CD4-positive, alpha-beta memory T cell (primary cell): ENCODE results near the gene NPAS2. TPM values are rescaled to one million over a fixed set of nuclear protein-coding genes. Genes with fewer than 3 reads are reported as not detected.

ENCODE experiments used
- CTCF ChIA-PET: fragments of 350-600 bp; sonication (Branson Sonifier 250); formaldehyde crosslinking; loops from one replicate; lab custom pipeline; 2021; ENCODE audit warnings: inconsistent platforms; ENCODE audit not compliant: partially characterized antibody; lab: Charles Lee
- POLR2A ChIA-PET: fragments of 350-600 bp; sonication (Branson Sonifier 250); formaldehyde crosslinking; loops from one replicate; lab custom pipeline; 2021; ENCODE audit not compliant: partially characterized antibody; lab: Charles Lee
- DNase-seq, 5 donors: peaks; one replicate each; pipeline versions ENCODE4 v3.0.0 to v3.0.0-alpha.2; 2020 to 2022; ENCODE audit warnings: mixed read lengths in 1 of 5
- H3K27ac ChIP-seq: one replicate; pipeline ENCODE4 v1.7.0; 2013; ENCODE audit warnings: low read depth, low read length
- H3K27me3 ChIP-seq: 2 replicates; pipeline ENCODE4 v1.7.0; 2013; ENCODE audit warnings: mild to moderate bottlenecking, low read length, moderate library complexity; ENCODE audit not compliant: insufficient read depth
- H3K36me3 ChIP-seq: 2 replicates; pipeline ENCODE4 v1.7.0; 2013; ENCODE audit warnings: mild to moderate bottlenecking, low read length, moderate library complexity; ENCODE audit not compliant: insufficient read depth
- H3K4me1 ChIP-seq: 2 replicates; pipeline ENCODE4 v1.7.0; 2013; ENCODE audit warnings: mild to moderate bottlenecking, low read length, moderate library complexity; ENCODE audit not compliant: insufficient read depth
- H3K4me3 ChIP-seq, 2 donors: one replicate each; pipeline ENCODE4 v1.7.0; 2013; ENCODE audit warnings: low read length in 2 of 2, mild to moderate bottlenecking in 1 of 2
- H3K9me3 ChIP-seq, 2 donors: one replicate each; pipeline ENCODE4 v1.7.0; 2013; ENCODE audit warnings: low read length in 2 of 2, control low read depth in 1 of 2; ENCODE audit not compliant: control insufficient read depth in 1 of 2
- H3K27ac Mint-ChIP-seq, 7 donors: one replicate each; pipeline ENCODE4 v1.8.0; 2020 to 2021; ENCODE audit warnings: mixed read lengths in 7 of 7, mild to moderate bottlenecking in 6 of 7, inconsistent platforms in 3 of 7, moderate library complexity in 3 of 7
- H3K27me3 Mint-ChIP-seq, 2 donors: one replicate each; pipeline ENCODE4 v1.8.0; 2020 to 2021; ENCODE audit warnings: mixed read lengths in 2 of 2
- H3K36me3 Mint-ChIP-seq, 2 donors: one replicate each; pipeline ENCODE4 v1.8.0; 2020 to 2021; ENCODE audit warnings: mixed read lengths in 2 of 2, inconsistent platforms in 1 of 2, mild to moderate bottlenecking in 1 of 2
- H3K4me1 Mint-ChIP-seq, 4 donors: one replicate each; pipeline ENCODE4 v1.8.0; 2020 to 2021; ENCODE audit warnings: mixed read lengths in 4 of 4, mild to moderate bottlenecking in 1 of 4
- H3K4me3 Mint-ChIP-seq, 8 donors: one replicate each; pipeline ENCODE4 v1.8.0; 2020 to 2021; ENCODE audit warnings: mixed read lengths in 8 of 8, mild to moderate bottlenecking in 7 of 8, moderate library complexity in 6 of 8, inconsistent platforms in 3 of 8
- H3K9me3 Mint-ChIP-seq, 8 donors: one replicate each; pipeline ENCODE4 v1.8.0; 2020 to 2021; ENCODE audit warnings: mixed read lengths in 8 of 8, mild to moderate bottlenecking in 5 of 8, inconsistent platforms in 3 of 8, moderate library complexity in 1 of 8
- intact Hi-C: fragments of 100-400 bp; cut with micrococcal nuclease; formaldehyde crosslinking; loops from one replicate; pipeline ENCODE4 v1.15.1; 2023
- polyA plus RNA-seq, 2 donors: library from polyadenylated mRNA; unstranded; fragments of 300-500 nt; fragmentation: Illumina TruSeq; gene quantifications; one replicate each; pipeline ENCODE4 v1.2.3, GENCODE V29; 2021
- total RNA-seq, 2 experiments: library from RNA; stranded (reverse); gene quantifications; one replicate each; pipeline ENCODE4 v1.2.3, GENCODE V29; 2021

NPAS2 gene
- total and polyA plus RNA-seq, 4 experiments from 2014 or later: 0.79 to 2.6 (median 2.1) TPM; not detected in 1

GRCh38 chr2:100976645-100977391, 156.9 kb downstream of the NPAS2 start:
- Mint-ChIP-seq H3K9me3 (no peaks in the 10 kb centered on the region), H3K27me3 (no peaks in the 10 kb centered on the region), H3K4me3 (no peak overlapping the region), H3K27ac (peak overlapping the region in 1 of 7 donors; percentile 21), H3K4me1 (peaks cover 0 to 3% (median under 1%) of the 10 kb centered on the region in 4 donors), H3K36me3 (no peaks in the 10 kb centered on the region)
- no peak for DNase-seq
- no peaks in the 10 kb centered on the region for H3K36me3 ChIP-seq
- H3K4me3 ChIP-seq: no peak overlapping the region
- intact Hi-C loops: no loop called here
- ChIA-PET CTCF (interaction anchor here (1.0 to 1.4 kb wide), 2 partner anchors 10 to 367 kb away, joined by 3 to 7 read pairs; no protein-coding TSS in a partner anchor), POLR2A (no interaction called here)
- no peak overlapping the region for H3K27ac ChIP-seq
- H3K4me1 ChIP-seq: no peaks in the 10 kb centered on the region
- H3K9me3 ChIP-seq: no peaks in the 10 kb centered on the region
- H3K27me3 ChIP-seq: no peaks in the 10 kb centered on the region

GRCh38 chr2:100977511-100977910, 157.6 kb downstream of the NPAS2 start:
- Histone ChIP-seq H3K27me3 (no peaks in the 10 kb centered on the region), H3K9me3 (no peaks in the 10 kb centered on the region), H3K4me1 (no peaks in the 10 kb centered on the region), H3K27ac (no peak overlapping the region), H3K4me3 (no peak overlapping the region), H3K36me3 (no peaks in the 10 kb centered on the region)
- H3K27me3 Mint-ChIP-seq: no peaks in the 10 kb centered on the region
- H3K36me3 Mint-ChIP-seq: no peaks in the 10 kb centered on the region
- peaks cover 0 to 3% (median under 1%) of the 10 kb centered on the region in 4 donors for H3K4me1 Mint-ChIP-seq
- ChIA-PET CTCF (interaction anchor here (1.0 to 6.5 kb wide), 3 partner anchors 9 to 370 kb away, joined by 3 to 78 read pairs (median 7); no protein-coding TSS in a partner anchor), POLR2A (no interaction called here)
- intact Hi-C loops: no loop called here
- H3K27ac Mint-ChIP-seq: no peak overlapping the region
- DNase-seq: no peak
- no peaks in the 10 kb centered on the region for H3K9me3 Mint-ChIP-seq
- no peak overlapping the region for H3K4me3 Mint-ChIP-seq

- Mint-ChIP-seq H3K27ac (peak overlapping the region in 2 of 7 donors; percentile 59 to 78), H3K4me1 (peaks cover 0 to 3% (median under 1%) of the 10 kb centered on the region in 4 donors)
- POLR2A ChIA-PET: no interaction called here
Observed at GRCh38 chr2:100978582-100979191, 158.7 kb downstream of the NPAS2 start.

GRCh38 chr2:100980046-100980445, 160.1 kb downstream of the NPAS2 start:
- Histone ChIP-seq H3K36me3 (no peaks in the 10 kb centered on the region), H3K9me3 (no peaks in the 10 kb centered on the region), H3K4me3 (no peak overlapping the region), H3K4me1 (no peaks in the 10 kb centered on the region), H3K27ac (no peak overlapping the region), H3K27me3 (no peaks in the 10 kb centered on the region)
- CTCF ChIA-PET: interaction anchor here (6.5 kb wide), 1 partner anchor 372 kb away, joined by 78 read pairs; no protein-coding TSS in a partner anchor
- Mint-ChIP-seq H3K27me3 (peaks cover 0 to 1% of the 10 kb centered on the region in 2 donors), H3K27ac (no peak overlapping the region), H3K9me3 (no peaks in the 10 kb centered on the region), H3K4me3 (no peak overlapping the region), H3K4me1 (peaks cover 0 to 3% (median 3%) of the 10 kb centered on the region in 4 donors), H3K36me3 (no peaks in the 10 kb centered on the region)
- no peak for DNase-seq
- intact Hi-C loops: no loop called here
- POLR2A ChIA-PET: no interaction called here

More at GRCh38 chr2:100978582-100979191, 158.7 kb downstream of the NPAS2 start:
- no peaks in the 10 kb centered on the region for H3K9me3 ChIP-seq
- H3K36me3 Mint-ChIP-seq: no peaks in the 10 kb centered on the region
- no peaks in the 10 kb centered on the region for H3K27me3 ChIP-seq
- H3K9me3 Mint-ChIP-seq: no peaks in the 10 kb centered on the region
- no peaks in the 10 kb centered on the region for H3K27me3 Mint-ChIP-seq
- H3K4me3 ChIP-seq: no peak overlapping the region
- H3K27ac ChIP-seq: no peak overlapping the region
- DNase-seq: no peak
- no peaks in the 10 kb centered on the region for H3K4me1 ChIP-seq
- intact Hi-C loops: no loop called here
- CTCF ChIA-PET: interaction anchor here (0.6 to 6.5 kb wide), 2 partner anchors 371 to 376 kb away, joined by 4 to 78 read pairs; no protein-coding TSS in a partner anchor
- no peaks in the 10 kb centered on the region for H3K36me3 ChIP-seq
- H3K4me3 Mint-ChIP-seq: peak overlapping the region in 1 of 8 donors; percentile 19

GRCh38 chr2:100981011-100981410, 161.1 kb downstream of the NPAS2 start:
- Mint-ChIP-seq H3K9me3 (no peaks in the 10 kb centered on the region), H3K27ac (peak overlapping the region in 1 of 7 donors; percentile 7), H3K27me3 (peaks cover 0 to 1% of the 10 kb centered on the region in 2 donors), H3K36me3 (no peaks in the 10 kb centered on the region), H3K4me1 (peaks cover 0 to 4% (median 3%) of the 10 kb centered on the region in 4 donors), H3K4me3 (no peak overlapping the region)
- intact Hi-C loops: no loop called here
- Histone ChIP-seq H3K27ac (no peak overlapping the region), H3K36me3 (no peaks in the 10 kb centered on the region), H3K4me1 (no peaks in the 10 kb centered on the region), H3K27me3 (no peaks in the 10 kb centered on the region), H3K4me3 (no peak overlapping the region), H3K9me3 (no peaks in the 10 kb centered on the region)
- CTCF ChIA-PET: interaction anchor here (0.6 to 6.5 kb wide), 2 partner anchors 235 to 373 kb away, joined by 3 to 78 read pairs; no protein-coding TSS in a partner anchor
- no peak for DNase-seq
- POLR2A ChIA-PET: no interaction called here

- H3K36me3 Mint-ChIP-seq: no peaks in the 10 kb centered on the region
- ChIA-PET POLR2A (no interaction called here), CTCF (interaction anchor here (0.6 to 6.5 kb wide), 3 partner anchors 111 to 375 kb away, joined by 3 to 78 read pairs (median 3); no protein-coding TSS in a partner anchor)
- no peaks in the 10 kb centered on the region for H3K36me3 ChIP-seq
- peaks cover 0 to 4% (median 3%) of the 10 kb centered on the region in 4 donors for H3K4me1 Mint-ChIP-seq
- no peak overlapping the region for H3K4me3 Mint-ChIP-seq
- DNase-seq: no peak
- peak overlapping the region in 2 of 7 donors; percentile 15 to 18 for H3K27ac Mint-ChIP-seq
- no peak overlapping the region for H3K27ac ChIP-seq
- intact Hi-C loops: no loop called here
- H3K4me3 ChIP-seq: no peak overlapping the region
- H3K9me3 Mint-ChIP-seq: no peaks in the 10 kb centered on the region
- no peaks in the 10 kb centered on the region for H3K9me3 ChIP-seq
- H3K27me3 ChIP-seq: no peaks in the 10 kb centered on the region
- peaks cover 0 to 1% of the 10 kb centered on the region in 2 donors for H3K27me3 Mint-ChIP-seq
- H3K4me1 ChIP-seq: no peaks in the 10 kb centered on the region
Observed at GRCh38 chr2:100982431-100982861, 162.5 kb downstream of the NPAS2 start.

GRCh38 chr2:100983201-100983600, 163.3 kb downstream of the NPAS2 start:
- Mint-ChIP-seq H3K4me3 (no peak overlapping the region), H3K27ac (no peak overlapping the region), H3K9me3 (no peaks in the 10 kb centered on the region), H3K4me1 (peaks cover 0 to 4% (median 3%) of the 10 kb centered on the region in 4 donors), H3K27me3 (peaks cover 0 to 1% of the 10 kb centered on the region in 2 donors), H3K36me3 (no peaks in the 10 kb centered on the region)
- no peak for DNase-seq
- CTCF ChIA-PET: interaction anchor here (1.3 to 6.5 kb wide), 2 partner anchors 353 to 375 kb away, joined by 3 to 78 read pairs; no protein-coding TSS in a partner anchor
- POLR2A ChIA-PET: no interaction called here
- Histone ChIP-seq H3K27ac (no peak overlapping the region), H3K9me3 (no peaks in the 10 kb centered on the region), H3K4me3 (no peak overlapping the region), H3K36me3 (no peaks in the 10 kb centered on the region), H3K4me1 (no peaks in the 10 kb centered on the region), H3K27me3 (no peaks in the 10 kb centered on the region)
- intact Hi-C loops: no loop called here
